ENCODE data around the gene RPN2.

The RPN2 gene

GRCh38 chr20:37273988-37274387, 94.9 kb downstream of the RPN2 start:
- no peak for DNase-seq

GRCh38 chr20:37274851-37275524, 95.9 kb downstream of the RPN2 start:
- DNase-seq, result no peak

- peak; percentile 83 for DNase-seq
These were observed 97.5 kb downstream of the RPN2 start for GRCh38 chr20:37276494-37277252.

- DNase-seq, result no peak
These were observed 98.1 kb downstream of the RPN2 start for GRCh38 chr20:37277253-37277593.

- no peak for DNase-seq
These were observed 99.9 kb downstream of the RPN2 start for GRCh38 chr20:37278966-37279590.

- no peak for DNase-seq
These were observed 100.7 kb downstream of the RPN2 start for GRCh38 chr20:37279820-37280219.

GRCh38 chr20:37280403-37280802, 101.3 kb downstream of the RPN2 start:
- no peak for DNase-seq

- DNase-seq, result no peak
These were observed 103.4 kb downstream of the RPN2 start for GRCh38 chr20:37282556-37282955.

- no peak for DNase-seq
These were observed 104.5 kb downstream of the RPN2 start for GRCh38 chr20:37283530-37284195.

- DNase-seq, result no peak
These were observed 105.6 kb downstream of the RPN2 start for GRCh38 chr20:37284691-37285161.

GRCh38 chr20:37285664-37286374, 106.7 kb downstream of the RPN2 start:
- DNase-seq, result no peak

GRCh38 chr20:37288091-37288490, 109.0 kb downstream of the RPN2 start:
- DNase-seq, result no peak

- no peak for DNase-seq
These were observed 111.2 kb downstream of the RPN2 start for GRCh38 chr20:37290158-37290810.

Measured in NCI-H2107 (cell line).